GM10266 (cell line): ENCODE data around the gene TNNT1.
"Not testable (repeated sequence)": the region's sequence is repeated elsewhere in the genome, so short reads cannot be mapped to it uniquely, and the experiment has no call there.

Experiments used
- DNase-seq: peaks from one replicate; pipeline ENCODE4 v3.0.0; 2012; ENCODE audit errors: extremely low spot score
- TF ChIP-seq, protein P1 (sequence below): IDR thresholded peaks from 2 replicates; pipeline ENCODE4 v1.5.1; 2012; ENCODE audit warnings: mild to moderate bottlenecking, low read depth; ENCODE audit not compliant: control insufficient read depth, insufficient read depth; ENCODE audit errors: missing control alignments

TNNT1 gene

GRCh38 chr19:55112246-55112776, 36.7 kb downstream of the TNNT1 start:
- TF ChIP-seq, protein P1, sequence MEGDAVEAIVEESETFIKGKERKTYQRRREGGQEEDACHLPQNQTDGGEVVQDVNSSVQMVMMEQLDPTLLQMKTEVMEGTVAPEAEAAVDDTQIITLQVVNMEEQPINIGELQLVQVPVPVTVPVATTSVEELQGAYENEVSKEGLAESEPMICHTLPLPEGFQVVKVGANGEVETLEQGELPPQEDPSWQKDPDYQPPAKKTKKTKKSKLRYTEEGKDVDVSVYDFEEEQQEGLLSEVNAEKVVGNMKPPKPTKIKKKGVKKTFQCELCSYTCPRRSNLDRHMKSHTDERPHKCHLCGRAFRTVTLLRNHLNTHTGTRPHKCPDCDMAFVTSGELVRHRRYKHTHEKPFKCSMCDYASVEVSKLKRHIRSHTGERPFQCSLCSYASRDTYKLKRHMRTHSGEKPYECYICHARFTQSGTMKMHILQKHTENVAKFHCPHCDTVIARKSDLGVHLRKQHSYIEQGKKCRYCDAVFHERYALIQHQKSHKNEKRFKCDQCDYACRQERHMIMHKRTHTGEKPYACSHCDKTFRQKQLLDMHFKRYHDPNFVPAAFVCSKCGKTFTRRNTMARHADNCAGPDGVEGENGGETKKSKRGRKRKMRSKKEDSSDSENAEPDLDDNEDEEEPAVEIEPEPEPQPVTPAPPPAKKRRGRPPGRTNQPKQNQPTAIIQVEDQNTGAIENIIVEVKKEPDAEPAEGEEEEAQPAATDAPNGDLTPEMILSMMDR: no peak
- DNase-seq: no peak

- DNase-seq: no peak
- TF ChIP-seq, protein P1: no peak
Measured at GRCh38 chr19:55111238-55111831, 37.7 kb downstream of the TNNT1 start.

- no peak for DNase-seq
- TF ChIP-seq, protein P1: no peak
Measured at GRCh38 chr19:55109527-55110291, 39.3 kb downstream of the TNNT1 start.

GRCh38 chr19:55107252-55107651, 41.8 kb downstream of the TNNT1 start:
- DNase-seq: not testable (repeated sequence)

DNA sequence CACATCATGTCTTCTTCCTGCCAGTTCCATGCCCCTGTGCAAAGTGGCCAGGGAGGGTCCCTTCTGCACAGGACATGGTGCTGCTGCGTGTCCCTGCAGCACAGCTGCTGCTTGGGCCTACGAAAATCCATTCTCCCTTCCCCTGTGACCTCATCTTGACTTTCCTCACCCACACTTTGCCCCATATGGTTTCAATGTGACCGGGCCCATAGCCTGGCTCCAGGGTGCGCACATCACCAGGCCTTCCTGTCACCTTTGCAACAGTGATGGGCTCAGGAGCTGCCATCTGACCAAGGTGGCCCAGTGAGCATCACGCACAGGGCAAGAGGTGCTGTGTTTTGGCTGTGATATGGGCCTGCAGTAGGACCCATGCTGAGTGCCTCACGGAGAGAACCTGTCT, 42.4 kb downstream of the TNNT1 start:
- no peak for DNase-seq
- TF ChIP-seq, protein P1: no peak

DNA sequence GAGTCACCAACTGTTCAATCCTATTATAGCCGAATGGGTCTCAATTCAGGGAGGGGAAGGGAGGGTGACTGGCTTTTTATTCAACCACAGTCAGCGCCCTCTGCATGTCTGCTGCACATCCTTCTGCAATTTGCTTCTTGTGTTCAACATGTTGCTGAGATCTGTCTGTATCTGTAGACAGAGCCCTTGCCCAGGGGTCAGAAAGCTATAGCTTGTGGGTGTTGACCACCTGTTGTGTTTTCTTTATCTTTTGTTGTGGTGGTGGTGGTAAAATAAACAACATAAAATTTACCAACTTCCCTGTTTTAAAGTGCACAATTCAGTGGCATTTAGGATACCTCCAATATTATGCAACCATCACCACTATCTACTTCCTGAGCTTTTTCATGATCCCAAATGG, 43.8 kb downstream of the TNNT1 start:
- no peak for DNase-seq
- TF ChIP-seq, protein P1: no peak

DNA sequence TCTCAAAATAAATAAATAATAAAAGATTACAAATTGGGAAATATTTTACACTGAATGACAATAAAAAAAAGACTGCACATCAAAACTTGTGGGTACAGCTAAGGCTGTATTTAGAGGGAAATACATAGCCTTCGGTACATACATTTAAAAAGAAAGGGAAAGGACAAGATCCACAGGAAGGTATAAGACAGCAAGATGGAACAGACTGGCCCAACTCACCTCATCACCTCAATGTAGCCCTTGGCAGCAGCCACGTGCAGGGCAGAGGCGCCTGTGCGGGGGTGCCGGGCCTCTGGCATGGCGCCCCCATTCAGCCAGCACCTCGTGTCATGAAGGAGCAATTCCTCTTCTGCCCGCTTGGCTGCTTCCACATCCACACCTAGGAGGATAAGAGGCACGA, 45.8 kb downstream of the TNNT1 start:
- TF ChIP-seq, protein P1: no peak
- no peak for DNase-seq

DNA sequence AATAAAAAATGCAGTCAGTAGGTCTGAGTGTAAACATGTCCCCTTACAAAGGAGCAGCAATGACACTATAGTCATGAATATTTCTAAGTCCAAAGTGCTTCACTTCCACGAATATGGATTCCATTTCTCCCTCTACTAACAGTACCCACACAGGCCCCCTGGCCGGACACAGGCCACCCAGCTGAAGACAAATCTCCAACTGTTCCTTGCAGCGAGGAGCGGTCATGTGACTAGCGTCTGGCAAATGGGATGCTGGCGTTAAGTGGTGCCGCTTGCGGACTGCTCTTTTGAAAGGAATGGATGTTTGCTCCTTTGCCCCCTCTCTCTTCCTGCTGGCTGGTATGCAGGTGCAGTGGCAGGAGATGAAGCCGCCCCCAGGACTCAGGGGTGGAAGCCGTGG, 47.7 kb downstream of the TNNT1 start:
- TF ChIP-seq, protein P1: no peak
- DNase-seq: no peak
